ENCODE results near the gene TUNAR. TPM values are rescaled to one million over a fixed set of nuclear protein-coding genes. Genes with fewer than 3 reads are reported as not detected.

Gene TUNAR
- total RNA-seq, 4 donors from 2014 or later = not detected

GRCh38 chr14:95870772-95871171 lies 5.9 kb upstream of the TUNAR start:
- no peak for TF ChIP-seq CTCF (IDR thresholded peaks at IDR 0.05)
- no peak for ATAC-seq (ENCODE audit: low FRiP score)

GRCh38 chr14:95871531-95871930 lies 5.1 kb upstream of the TUNAR start:
- no peak for TF ChIP-seq CTCF (IDR thresholded peaks at IDR 0.05)
- DNase-seq (ENCODE audit: low spot score) = no peak

More at GRCh38 chr14:95870772-95871171, 5.9 kb upstream of the TUNAR start:
- no peak for DNase-seq (ENCODE audit: low spot score)

GRCh38 chr14:95872777-95873176 lies 3.9 kb upstream of the TUNAR start:
- DNase-seq (ENCODE audit: low spot score) (no peak), ATAC-seq (ENCODE audit: low FRiP score) (no peak)
- no peak for TF ChIP-seq CTCF (IDR thresholded peaks at IDR 0.05)

More at GRCh38 chr14:95871531-95871930, 5.1 kb upstream of the TUNAR start:
- ATAC-seq (ENCODE audit: low FRiP score) = no peak

- ATAC-seq (ENCODE audit: low FRiP score) (no peak), DNase-seq (ENCODE audit: low spot score) (no peak)
- TF ChIP-seq CTCF (IDR thresholded peaks at IDR 0.05) = no peak
These were observed 536 bp upstream of the TUNAR start for GRCh38 chr14:95875831-95876760.

- DNase-seq (ENCODE audit: low spot score) = no peak
- ATAC-seq (ENCODE audit: low FRiP score) = no peak
These were observed 1.0 kb downstream of the TUNAR start for GRCh38 chr14:95877633-95878032.

GRCh38 chr14:95884377-95884776 lies 7.7 kb downstream of the TUNAR start:
- ATAC-seq (ENCODE audit: low FRiP score) (no peak), DNase-seq (ENCODE audit: low spot score) (no peak)
- TF ChIP-seq CTCF (IDR thresholded peaks at IDR 0.05) = no peak

More at GRCh38 chr14:95877633-95878032, 1.0 kb downstream of the TUNAR start:
- no peak for TF ChIP-seq CTCF (IDR thresholded peaks at IDR 0.05)

- no peak for TF ChIP-seq CTCF (IDR thresholded peaks at IDR 0.05)
- no peak for ATAC-seq (ENCODE audit: low FRiP score)
- DNase-seq (ENCODE audit: low spot score) = no peak
These were observed 8.6 kb downstream of the TUNAR start for GRCh38 chr14:95885278-95885677.
